Activated T-helper 2 cell treated with anti-CD3 and anti-CD28 coated beads, Interferon-gamma antibody, Interleukin-2, Interleukin-4, amounts not matched to agents 10 μg/mL and 5 μg/mL and 100 μg/mL, durations not matched to agents 14 hours and 24 hours and 36 hours (primary cell): ENCODE data around the gene SSBP4. TPM values are rescaled to one million over a fixed set of nuclear protein-coding genes. Genes with fewer than 3 reads are reported as not detected.

Source experiments
- DNase-seq: peaks from one replicate; pipeline ENCODE4 v3.0.0; 2021; ENCODE audit warnings: low spot score
- H3K27ac Mint-ChIP-seq: one replicate; pipeline ENCODE4 v1.8.0; 2021; ENCODE audit warnings: mixed read lengths
- H3K27me3 Mint-ChIP-seq: one replicate; pipeline ENCODE4 v1.8.0; 2021; ENCODE audit warnings: low read depth, mixed read lengths
- H3K36me3 Mint-ChIP-seq: one replicate; pipeline ENCODE4 v1.8.0; 2021; ENCODE audit warnings: low read depth, mixed read lengths
- H3K4me1 Mint-ChIP-seq: one replicate; pipeline ENCODE4 v1.8.0; 2021; ENCODE audit warnings: low read depth, mixed read lengths
- H3K4me3 Mint-ChIP-seq: one replicate; pipeline ENCODE4 v1.8.0; 2021; ENCODE audit warnings: low read depth, mild to moderate bottlenecking, moderate library complexity, mixed read lengths
- H3K9me3 Mint-ChIP-seq: one replicate; pipeline ENCODE4 v1.8.0; 2021; ENCODE audit warnings: mixed read lengths
- intact Hi-C: fragments of 100-400 bp; cut with micrococcal nuclease; formaldehyde crosslinking; loops from one replicate; pipeline ENCODE4 v1.15.1; 2023
- total RNA-seq: library from RNA; stranded (reverse); gene quantifications from 2 replicates; pipeline ENCODE4 v1.2.3, GENCODE V29; 2022

Gene SSBP4
- total RNA-seq, 1 donor from 2014 or later: 133 TPM

- no peaks in the 10 kb centered on the region for H3K36me3 Mint-ChIP-seq
- peaks cover 47% of the 10 kb centered on the region for H3K27me3 Mint-ChIP-seq
- peak; percentile 72 for DNase-seq
- H3K4me3 Mint-ChIP-seq: peak overlapping the region; percentile 51
- H3K27ac Mint-ChIP-seq: no peak overlapping the region
- no peaks in the 10 kb centered on the region for H3K9me3 Mint-ChIP-seq
- H3K4me1 Mint-ChIP-seq: peaks cover 4% of the 10 kb centered on the region
- intact Hi-C loops: loop anchor here (1.0 kb wide), 1 partner anchor 22 kb away; no protein-coding TSS in a partner anchor
These were observed 30.9 kb upstream of the SSBP4 start for GRCh38 chr19:18388100-18388959.

GRCh38 chr19:18388960-18389725 lies 30.1 kb upstream of the SSBP4 start:
- H3K9me3 Mint-ChIP-seq: no peaks in the 10 kb centered on the region
- H3K27ac Mint-ChIP-seq: no peak overlapping the region
- intact Hi-C loops: loop anchor here (1.0 kb wide), 1 partner anchor 21 kb away; no protein-coding TSS in a partner anchor
- peak overlapping the region; percentile 8 for H3K4me3 Mint-ChIP-seq
- peaks cover 54% of the 10 kb centered on the region for H3K27me3 Mint-ChIP-seq
- H3K4me1 Mint-ChIP-seq: peaks cover 4% of the 10 kb centered on the region
- H3K36me3 Mint-ChIP-seq: no peaks in the 10 kb centered on the region
- no peak for DNase-seq

GRCh38 chr19:18389726-18390064 lies 29.5 kb upstream of the SSBP4 start:
- no peak overlapping the region for H3K27ac Mint-ChIP-seq
- no peak overlapping the region for H3K4me3 Mint-ChIP-seq
- intact Hi-C loops: no loop called here
- peaks cover 51% of the 10 kb centered on the region for H3K27me3 Mint-ChIP-seq
- H3K4me1 Mint-ChIP-seq: peaks cover 4% of the 10 kb centered on the region
- H3K9me3 Mint-ChIP-seq: no peaks in the 10 kb centered on the region
- no peak for DNase-seq
- no peaks in the 10 kb centered on the region for H3K36me3 Mint-ChIP-seq

GRCh38 chr19:18390065-18390907 lies 28.9 kb upstream of the SSBP4 start:
- no peaks in the 10 kb centered on the region for H3K9me3 Mint-ChIP-seq
- peaks cover 4% of the 10 kb centered on the region for H3K4me1 Mint-ChIP-seq
- H3K36me3 Mint-ChIP-seq: no peaks in the 10 kb centered on the region
- H3K4me3 Mint-ChIP-seq: no peak overlapping the region
- H3K27me3 Mint-ChIP-seq: peaks cover 51% of the 10 kb centered on the region
- H3K27ac Mint-ChIP-seq: no peak overlapping the region
- no peak for DNase-seq
- intact Hi-C loops: no loop called here

GRCh38 chr19:18391509-18392075 lies 27.6 kb upstream of the SSBP4 start:
- Mint-ChIP-seq H3K27me3 (peaks cover 46% of the 10 kb centered on the region), H3K27ac (no peak overlapping the region), H3K9me3 (no peaks in the 10 kb centered on the region), H3K4me3 (no peak overlapping the region), H3K4me1 (peaks cover 4% of the 10 kb centered on the region), H3K36me3 (no peaks in the 10 kb centered on the region)
- intact Hi-C loops: no loop called here
- DNase-seq: no peak

- H3K4me1 Mint-ChIP-seq: peaks cover 3% of the 10 kb centered on the region
- intact Hi-C loops: no loop called here
- H3K27ac Mint-ChIP-seq: no peak overlapping the region
- H3K4me3 Mint-ChIP-seq: no peak overlapping the region
- H3K27me3 Mint-ChIP-seq: peaks cover 41% of the 10 kb centered on the region
- no peaks in the 10 kb centered on the region for H3K9me3 Mint-ChIP-seq
- no peaks in the 10 kb centered on the region for H3K36me3 Mint-ChIP-seq
- no peak for DNase-seq
These were observed 26.8 kb upstream of the SSBP4 start for GRCh38 chr19:18392417-18392816.

GRCh38 chr19:18392926-18393325 lies 26.3 kb upstream of the SSBP4 start:
- H3K9me3 Mint-ChIP-seq: no peaks in the 10 kb centered on the region
- peaks cover 4% of the 10 kb centered on the region for H3K4me1 Mint-ChIP-seq
- no peak for DNase-seq
- peaks cover 42% of the 10 kb centered on the region for H3K27me3 Mint-ChIP-seq
- H3K36me3 Mint-ChIP-seq: no peaks in the 10 kb centered on the region
- no peak overlapping the region for H3K4me3 Mint-ChIP-seq
- intact Hi-C loops: no loop called here
- no peak overlapping the region for H3K27ac Mint-ChIP-seq

- intact Hi-C loops: no loop called here
- no peak for DNase-seq
- Mint-ChIP-seq H3K9me3 (no peaks in the 10 kb centered on the region), H3K36me3 (no peaks in the 10 kb centered on the region), H3K27ac (no peak overlapping the region), H3K4me1 (peaks cover 2% of the 10 kb centered on the region), H3K27me3 (peaks cover 46% of the 10 kb centered on the region), H3K4me3 (no peak overlapping the region)
These were observed 25.4 kb upstream of the SSBP4 start for GRCh38 chr19:18393836-18394235.

GRCh38 chr19:18396471-18397241 lies 22.5 kb upstream of the SSBP4 start:
- Mint-ChIP-seq H3K36me3 (no peaks in the 10 kb centered on the region), H3K9me3 (no peaks in the 10 kb centered on the region), H3K4me3 (no peak overlapping the region), H3K4me1 (peaks cover 5% of the 10 kb centered on the region), H3K27me3 (peaks cover 25% of the 10 kb centered on the region), H3K27ac (no peak overlapping the region)
- no peak for DNase-seq
- intact Hi-C loops: no loop called here

GRCh38 chr19:18397242-18398202 lies 21.7 kb upstream of the SSBP4 start, which contains the start of gene LRRC25:
Gene LRRC25 (minus strand): TSS chr19:18397622. CDS start chr19:18396963, 659 bp downstream.
- H3K27me3 Mint-ChIP-seq: peaks cover 23% of the 10 kb centered on the region
- no peak within 1 kb of the TSS for H3K27ac Mint-ChIP-seq
- no peak within 1 kb of the TSS for H3K4me3 Mint-ChIP-seq
- H3K4me1 Mint-ChIP-seq: peaks cover 5% of the 10 kb centered on the region
- H3K36me3 Mint-ChIP-seq: no peaks in the 10 kb centered on the region
- intact Hi-C loops: no loop called here
- H3K9me3 Mint-ChIP-seq: no peaks in the 10 kb centered on the region
- DNase-seq: no peak

- Mint-ChIP-seq H3K4me3 (no peak overlapping the region), H3K27ac (no peak overlapping the region), H3K27me3 (peaks cover 18% of the 10 kb centered on the region), H3K9me3 (no peaks in the 10 kb centered on the region), H3K4me1 (peaks cover 5% of the 10 kb centered on the region), H3K36me3 (no peaks in the 10 kb centered on the region)
- no peak for DNase-seq
- intact Hi-C loops: no loop called here
These were observed 20.2 kb upstream of the SSBP4 start for GRCh38 chr19:18399008-18399407.
